Activated CD4-positive, alpha-beta memory T cell treated with anti-CD3 and anti-CD28 coated beads, Interleukin-2, amount 10 ng/mL, durations not matched to agents 7 days and 5 days (primary cell): ENCODE results near the gene LTF. TPM values are rescaled to one million over a fixed set of nuclear protein-coding genes. Genes with fewer than 3 reads are reported as not detected.
"Not testable (repeated sequence)": the region's sequence is repeated elsewhere in the genome, so short reads cannot be mapped to it uniquely, and the experiment has no call there.

ENCODE experiments used
- CTCF ChIA-PET: fragments of 350-600 bp; sonication (Branson Sonifier 250); formaldehyde crosslinking; loops from one replicate; lab custom pipeline; 2021; ENCODE audit warnings: antibody characterized with exemption, inconsistent platforms; lab: Charles Lee
- POLR2A ChIA-PET: fragments of 350-600 bp; sonication (Branson Sonifier 250); formaldehyde crosslinking; loops from one replicate; lab custom pipeline; 2021; ENCODE audit warnings: antibody characterized with exemption; lab: Charles Lee
- DNase-seq: peaks from one replicate; pipeline ENCODE4 v3.0.0-alpha.2; 2020
- H3K27ac Mint-ChIP-seq: one replicate; pipeline ENCODE4 v1.8.0; 2021; ENCODE audit warnings: mild to moderate bottlenecking, mixed read lengths
- H3K27me3 Mint-ChIP-seq: one replicate; pipeline ENCODE4 v1.8.0; 2021; ENCODE audit warnings: mixed read lengths
- H3K36me3 Mint-ChIP-seq: one replicate; pipeline ENCODE4 v1.8.0; 2021; ENCODE audit warnings: low read depth, mixed read lengths
- H3K4me1 Mint-ChIP-seq: one replicate; pipeline ENCODE4 v1.8.0; 2021; ENCODE audit warnings: mixed read lengths
- H3K4me3 Mint-ChIP-seq: one replicate; pipeline ENCODE4 v1.8.0; 2021; ENCODE audit warnings: mild to moderate bottlenecking, mixed read lengths
- H3K9me3 Mint-ChIP-seq: one replicate; pipeline ENCODE4 v1.8.0; 2021; ENCODE audit warnings: mixed read lengths
- total RNA-seq, 2 experiments: library from RNA; stranded (reverse); gene quantifications; one replicate each; pipeline ENCODE4 v1.2.3, GENCODE V29; 2021

Gene LTF
- total RNA-seq, 2 experiments from 2014 or later, result not detected

DNA sequence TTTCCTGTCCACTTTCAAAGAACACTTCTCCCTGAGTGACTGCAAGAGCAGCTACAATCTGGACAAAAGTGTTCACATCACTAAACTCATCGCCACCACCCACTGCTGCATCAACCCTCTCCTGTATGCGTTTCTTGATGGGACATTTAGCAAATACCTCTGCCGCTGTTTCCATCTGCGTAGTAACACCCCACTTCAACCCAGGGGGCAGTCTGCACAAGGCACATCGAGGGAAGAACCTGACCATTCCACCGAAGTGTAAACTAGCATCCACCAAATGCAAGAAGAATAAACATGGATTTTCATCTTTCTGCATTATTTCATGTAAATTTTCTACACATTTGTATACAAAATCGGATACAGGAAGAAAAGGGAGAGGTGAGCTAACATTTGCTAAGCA lies 55.9 kb downstream of the LTF start:
- CTCF ChIA-PET, result interaction anchor here (1.6 to 3.2 kb wide), 3 partner anchors 31 to 80 kb away, joined by 5 to 11 read pairs (median 8); no protein-coding TSS in a partner anchor

GRCh38 chr3:46407970-46408369 lies 56.7 kb downstream of the LTF start:
- peaks cover 12% of the 10 kb centered on the region for H3K36me3 Mint-ChIP-seq
- DNase-seq, result no peak
- H3K27me3 Mint-ChIP-seq, result peaks cover 16% of the 10 kb centered on the region
- peak overlapping the region; percentile 78 for H3K4me3 Mint-ChIP-seq
- peaks cover 33% of the 10 kb centered on the region for H3K4me1 Mint-ChIP-seq
- ChIA-PET POLR2A (interaction anchor here (0.6 to 1.9 kb wide), 9 partner anchors 8 to 441 kb away, joined by 3 to 19 read pairs (median 3); partner anchors contain the start of gene CCR5), CTCF (interaction anchor here (0.6 to 3.2 kb wide), 8 partner anchors 30 to 309 kb away, joined by 3 to 11 read pairs (median 4); no protein-coding TSS in a partner anchor)
- H3K27ac Mint-ChIP-seq, result peak overlapping the region; percentile 52
- peaks cover under 1% of the 10 kb centered on the region for H3K9me3 Mint-ChIP-seq

More for the DNA sequence above, 55.9 kb downstream of the LTF start:
- POLR2A ChIA-PET, result interaction anchor here (1.1 kb wide), 1 partner anchor 34 kb away, joined by 3 read pairs; no protein-coding TSS in a partner anchor
- Mint-ChIP-seq H3K36me3 (peaks cover 12% of the 10 kb centered on the region), H3K4me1 (peaks cover 33% of the 10 kb centered on the region), H3K27ac (no peak overlapping the region), H3K27me3 (peaks cover 7% of the 10 kb centered on the region), H3K4me3 (no peak overlapping the region), H3K9me3 (no peaks in the 10 kb centered on the region)
- no peak for DNase-seq

DNA sequence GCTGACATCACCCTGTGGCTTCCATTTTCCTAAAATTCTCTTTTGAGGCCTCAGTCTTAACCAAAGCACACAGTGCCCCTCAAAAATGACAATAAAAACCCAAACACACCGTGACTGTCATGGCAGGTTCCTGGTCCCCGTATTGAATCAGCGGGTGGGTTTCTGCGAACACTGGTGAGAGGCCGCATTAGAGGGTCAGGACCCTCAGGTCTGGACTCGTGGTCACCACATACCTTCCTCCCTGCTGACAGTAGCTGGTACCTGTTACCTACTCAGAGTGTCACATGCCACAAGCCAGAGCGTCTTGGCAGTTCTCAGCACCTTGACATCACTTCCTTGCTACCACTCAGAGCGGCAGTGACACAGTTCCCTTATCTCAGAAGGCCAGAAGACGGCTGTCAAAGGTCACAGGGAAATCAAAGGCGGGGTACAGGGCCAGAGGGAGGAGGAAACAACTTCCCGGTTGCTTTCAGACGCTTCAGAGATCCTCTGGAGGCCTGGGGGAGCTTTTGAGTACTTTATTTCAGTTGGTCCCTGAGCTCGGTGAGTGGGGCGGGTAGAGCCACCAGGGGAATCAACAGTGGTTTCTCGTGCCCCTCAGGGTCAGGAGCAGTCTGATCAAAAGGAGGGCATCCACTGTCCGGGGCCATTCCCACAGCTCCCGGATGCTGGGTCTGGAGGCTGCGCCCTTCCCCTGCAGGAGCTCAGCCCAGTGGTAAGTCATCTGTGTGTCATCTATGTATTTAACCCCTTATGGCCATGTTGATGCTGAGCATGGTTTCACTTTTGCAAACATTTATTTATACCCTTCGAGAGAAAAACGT lies 57.7 kb downstream of the LTF start, which contains the start of the genes CCR5AS and CCRL2:
Gene CCR5AS, minus strand, starts transcription at position 279 of the 824 bp plus-strand sequence.
Gene CCRL2, plus strand, starts transcription at position 472 of the 824 bp plus-strand sequence. CDS start 821 bp downstream, outside the sequence.
- ChIA-PET CTCF (interaction anchor here (0.6 to 3.2 kb wide), 9 partner anchors 29 to 469 kb away, joined by 3 to 11 read pairs (median 4); no protein-coding TSS in a partner anchor), POLR2A (interaction anchor here (0.8 to 1.9 kb wide), 9 partner anchors 9 to 526 kb away, joined by 3 to 19 read pairs (median 3); partner anchors contain the start of gene CCR5)
- Mint-ChIP-seq H3K27ac (peak within 1 kb of the TSS; percentile 83), H3K4me1 (peaks cover 33% of the 10 kb centered on the region), H3K36me3 (peaks cover 14% of the 10 kb centered on the region), H3K27me3 (peaks cover 19% of the 10 kb centered on the region), H3K4me3 (peak within 1 kb of the TSS; percentile 78), H3K9me3 (peaks cover 4% of the 10 kb centered on the region)
- peak; percentile 60 for DNase-seq

GRCh38 chr3:46406443-46406787 lies 58.3 kb downstream of the LTF start:
- DNase-seq, result no peak
- Mint-ChIP-seq H3K4me3 (no peak overlapping the region), H3K36me3 (peaks cover 14% of the 10 kb centered on the region), H3K9me3 (peaks cover 4% of the 10 kb centered on the region), H3K27me3 (peaks cover 19% of the 10 kb centered on the region), H3K4me1 (peaks cover 33% of the 10 kb centered on the region), H3K27ac (peak overlapping the region; percentile 83)
- CTCF ChIA-PET, result interaction anchor here (1.3 to 1.5 kb wide), 2 partner anchors 37 to 468 kb away, joined by 4 to 6 read pairs; no protein-coding TSS in a partner anchor
- POLR2A ChIA-PET, result interaction anchor here (1.6 to 1.9 kb wide), 3 partner anchors 23 to 133 kb away, joined by 3 to 19 read pairs (median 5); partner anchors contain the start of gene CCR5

DNA sequence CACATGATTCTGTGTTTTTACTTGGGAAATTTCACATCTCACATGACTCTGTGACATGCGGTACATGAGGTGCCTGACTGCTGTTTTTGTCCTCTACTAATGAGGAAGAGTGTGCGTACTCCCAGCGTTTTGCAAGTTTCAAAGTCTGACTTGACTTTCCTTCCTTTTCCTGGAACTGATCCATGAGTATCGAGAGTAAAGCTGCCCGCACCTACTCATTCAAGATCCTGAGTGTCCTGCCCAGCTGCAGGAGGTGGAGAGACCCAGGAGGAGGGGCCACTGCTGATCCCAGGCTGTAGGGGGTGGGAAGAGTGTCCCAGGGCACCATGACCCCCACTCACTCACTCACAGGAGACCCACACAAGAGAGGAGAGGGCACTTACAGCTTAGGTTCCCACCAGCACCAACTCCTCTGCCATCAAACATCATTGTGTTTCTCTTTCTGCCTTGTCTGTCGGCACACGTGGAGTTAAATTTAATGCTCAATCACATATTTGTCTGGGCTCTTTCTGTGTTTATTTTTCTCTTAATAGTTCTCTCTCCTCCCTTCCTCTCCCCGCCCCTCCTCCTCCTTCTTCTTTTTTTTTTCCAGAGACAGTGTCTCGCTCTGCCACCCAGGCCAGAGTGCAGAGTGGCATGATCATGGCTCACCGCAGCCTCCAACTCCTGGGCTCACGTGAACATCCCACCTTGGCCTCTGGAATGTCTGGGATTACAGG lies 59.2 kb downstream of the LTF start:
- Mint-ChIP-seq H3K4me3 (no peak overlapping the region), H3K27ac (no peak overlapping the region), H3K36me3 (peaks cover 14% of the 10 kb centered on the region), H3K9me3 (peaks cover 4% of the 10 kb centered on the region), H3K4me1 (peaks cover 33% of the 10 kb centered on the region), H3K27me3 (peaks cover 19% of the 10 kb centered on the region)
- POLR2A ChIA-PET, result no interaction called here
- DNase-seq, result no peak
- CTCF ChIA-PET, result no interaction called here

DNA sequence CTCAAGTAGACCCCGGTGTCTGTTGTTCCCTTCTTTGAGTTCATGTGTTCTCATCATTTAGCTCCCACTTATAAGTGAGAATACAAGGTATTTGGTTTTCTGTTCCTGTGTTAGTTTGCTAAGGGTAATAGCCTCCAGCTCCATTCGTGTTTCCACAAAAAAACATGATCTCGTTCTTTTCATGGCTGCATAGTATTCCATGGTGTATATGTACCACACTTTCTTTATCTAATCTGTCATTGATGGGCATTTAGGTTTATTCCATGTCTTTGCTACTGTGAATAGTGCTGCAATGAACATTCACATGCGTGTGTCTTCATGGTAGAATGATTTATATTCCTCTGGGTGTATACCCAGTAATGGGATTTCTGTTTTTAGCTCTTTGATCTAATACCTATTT lies 61.8 kb downstream of the LTF start:
- H3K4me3 Mint-ChIP-seq, H3K9me3 Mint-ChIP-seq, H3K27ac Mint-ChIP-seq, CTCF ChIA-PET, POLR2A ChIA-PET, DNase-seq, H3K36me3 Mint-ChIP-seq: not testable (repeated sequence)
- Mint-ChIP-seq H3K4me1 (peaks cover 18% of the 10 kb centered on the region), H3K27me3 (peaks cover 19% of the 10 kb centered on the region)

DNA sequence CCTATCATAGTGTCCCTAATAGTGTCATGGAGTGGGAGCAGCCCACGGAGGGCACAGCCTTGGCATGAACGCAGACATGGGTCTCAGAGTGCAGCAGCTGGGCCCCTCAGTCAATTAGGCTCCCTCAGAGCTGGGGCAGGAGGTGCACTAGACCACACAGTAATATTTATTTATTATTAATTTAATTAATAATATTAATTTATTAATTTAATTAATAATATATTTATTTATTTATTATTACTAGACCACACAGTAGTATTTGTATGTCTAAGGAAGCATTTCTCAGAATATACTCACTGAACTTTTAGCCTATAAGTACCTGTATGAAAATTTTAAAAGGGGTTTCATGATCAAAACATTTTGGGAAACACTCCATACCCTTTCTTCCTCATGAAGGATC lies 63.1 kb downstream of the LTF start:
- ChIA-PET POLR2A (no interaction called here), CTCF (no interaction called here)
- no peak for DNase-seq
- no peak overlapping the region for H3K27ac Mint-ChIP-seq
- peaks cover 19% of the 10 kb centered on the region for H3K27me3 Mint-ChIP-seq
- H3K4me1 Mint-ChIP-seq, result peaks cover 11% of the 10 kb centered on the region
- peaks cover 4% of the 10 kb centered on the region for H3K9me3 Mint-ChIP-seq
- H3K4me3 Mint-ChIP-seq, result no peak overlapping the region
- peaks cover 2% of the 10 kb centered on the region for H3K36me3 Mint-ChIP-seq

DNA sequence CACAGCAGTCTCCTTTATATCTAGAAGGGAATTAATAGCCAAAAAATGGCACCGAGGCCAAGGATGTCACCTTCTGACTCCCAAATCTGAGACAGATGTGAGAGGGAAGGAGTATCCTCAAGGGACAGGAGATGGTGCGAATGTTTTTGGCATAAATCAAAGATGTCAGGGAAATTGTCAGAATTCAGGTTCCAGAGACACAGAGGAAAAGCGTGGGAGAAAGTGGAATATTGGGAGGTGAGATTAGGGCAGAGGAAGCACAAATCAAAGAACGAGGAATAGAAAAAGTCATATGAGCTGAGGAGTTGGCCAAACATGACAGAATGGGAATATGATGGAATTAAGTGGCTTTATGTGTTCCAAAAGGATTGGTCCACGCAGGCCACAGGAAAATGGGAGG lies 63.9 kb downstream of the LTF start:
- peaks cover 12% of the 10 kb centered on the region for H3K4me1 Mint-ChIP-seq
- no peak overlapping the region for H3K4me3 Mint-ChIP-seq
- no peak for DNase-seq
- no peak overlapping the region for H3K27ac Mint-ChIP-seq
- ChIA-PET POLR2A (no interaction called here), CTCF (interaction anchor here (1.8 kb wide), 1 partner anchor 29 kb away, joined by 6 read pairs; no protein-coding TSS in a partner anchor)
- H3K36me3 Mint-ChIP-seq, result peaks cover 2% of the 10 kb centered on the region
- H3K9me3 Mint-ChIP-seq, result peaks cover 4% of the 10 kb centered on the region
- H3K27me3 Mint-ChIP-seq, result peaks cover 19% of the 10 kb centered on the region

DNA sequence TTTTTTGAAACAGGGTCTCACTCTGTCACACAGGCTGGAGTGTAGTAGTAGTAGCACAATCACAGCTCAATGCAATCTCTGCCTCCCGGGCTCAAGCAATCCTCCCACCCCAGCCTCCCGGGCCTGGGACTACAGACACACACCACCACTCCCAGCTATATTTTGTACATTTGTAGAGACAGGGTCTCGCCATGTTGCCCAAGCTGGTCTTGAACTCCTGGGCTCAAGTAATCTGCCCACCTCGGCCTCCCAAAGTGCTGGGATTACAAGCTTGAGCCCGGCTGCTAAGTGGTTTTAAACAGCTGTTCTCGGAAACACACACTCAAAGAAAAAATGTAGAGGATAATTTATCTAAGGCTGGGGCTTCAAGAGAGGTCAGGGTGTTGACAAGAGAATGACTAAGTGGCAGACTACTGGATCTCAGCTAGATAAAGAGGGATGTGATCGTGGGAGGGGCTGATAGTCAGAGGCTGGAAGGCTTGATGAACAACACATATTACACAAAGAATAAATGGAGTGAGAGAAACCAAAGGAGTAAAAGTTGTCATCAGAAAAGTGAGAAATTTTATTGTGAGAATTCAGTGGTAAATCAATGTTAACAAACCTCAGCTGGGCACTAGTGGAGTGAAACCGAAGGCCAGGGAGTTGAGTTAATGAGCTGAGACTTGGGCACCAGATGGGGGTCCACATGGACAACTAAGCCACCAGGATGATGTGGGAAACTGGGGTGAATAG lies 64.5 kb downstream of the LTF start:
- Mint-ChIP-seq H3K27me3 (peaks cover 19% of the 10 kb centered on the region), H3K36me3 (peaks cover 2% of the 10 kb centered on the region), H3K4me3 (no peak overlapping the region), H3K4me1 (peaks cover 17% of the 10 kb centered on the region), H3K27ac (no peak overlapping the region), H3K9me3 (peaks cover 4% of the 10 kb centered on the region)
- ChIA-PET CTCF (interaction anchor here (1.1 to 1.8 kb wide), 3 partner anchors 17 to 31 kb away, joined by 3 to 6 read pairs (median 4); no protein-coding TSS in a partner anchor), POLR2A (no interaction called here)
- DNase-seq, result no peak

- no peak overlapping the region for H3K4me3 Mint-ChIP-seq
- peaks cover 4% of the 10 kb centered on the region for H3K9me3 Mint-ChIP-seq
- peaks cover 19% of the 10 kb centered on the region for H3K27me3 Mint-ChIP-seq
- H3K4me1 Mint-ChIP-seq, result peaks cover 19% of the 10 kb centered on the region
- H3K27ac Mint-ChIP-seq, result no peak overlapping the region
- H3K36me3 Mint-ChIP-seq, result peaks cover 2% of the 10 kb centered on the region
- DNase-seq, result no peak
- POLR2A ChIA-PET, result no interaction called here
- CTCF ChIA-PET, result interaction anchor here (1.1 to 1.8 kb wide), 3 partner anchors 16 to 30 kb away, joined by 3 to 6 read pairs (median 4); no protein-coding TSS in a partner anchor
Observed at GRCh38 chr3:46399557-46399956, 65.1 kb downstream of the LTF start.

DNA sequence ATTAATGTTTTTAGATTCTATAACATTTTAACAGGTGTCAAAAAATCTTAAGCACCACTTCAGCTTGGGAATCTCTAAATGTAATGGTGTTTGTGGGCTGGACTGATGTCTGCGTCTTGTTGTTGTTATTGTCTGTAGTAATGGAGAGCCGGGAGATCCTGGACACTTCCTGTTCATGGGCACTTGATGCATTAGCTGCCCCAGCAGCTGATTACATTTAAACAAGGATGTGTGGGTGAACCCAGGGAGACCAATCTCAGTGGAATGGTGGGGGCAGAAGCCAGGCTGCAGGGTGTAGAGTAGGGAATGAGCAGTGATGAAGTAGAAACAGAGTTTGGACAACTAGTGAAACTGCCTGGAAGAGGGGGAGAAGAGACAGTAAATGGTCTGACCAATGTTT lies 65.6 kb downstream of the LTF start:
- H3K4me1 Mint-ChIP-seq, result peaks cover 19% of the 10 kb centered on the region

More for the DNA sequence above, 65.6 kb downstream of the LTF start:
- H3K4me3 Mint-ChIP-seq, result no peak overlapping the region
- no peak for DNase-seq
- ChIA-PET CTCF (interaction anchor here (1.0 to 1.8 kb wide), 4 partner anchors 16 to 320 kb away, joined by 3 to 6 read pairs (median 4); no protein-coding TSS in a partner anchor), POLR2A (no interaction called here)
- peaks cover 2% of the 10 kb centered on the region for H3K36me3 Mint-ChIP-seq
- H3K27ac Mint-ChIP-seq, result no peak overlapping the region
- H3K27me3 Mint-ChIP-seq, result peaks cover 19% of the 10 kb centered on the region
- H3K9me3 Mint-ChIP-seq, result peaks cover 4% of the 10 kb centered on the region
